GM10266 (cell line): ENCODE measurements around the gene PAX2.
A peak's percentile ranks its signal among the peaks of the same experiment; 100 is the strongest.

ENCODE experiments used
- DNase-seq: peaks from one replicate; pipeline ENCODE4 v3.0.0; 2012; ENCODE audit errors: extremely low spot score
- TF ChIP-seq, protein P1 (sequence below): IDR thresholded peaks from 2 replicates; pipeline ENCODE4 v1.5.1; 2012; ENCODE audit warnings: mild to moderate bottlenecking, low read depth; ENCODE audit not compliant: control insufficient read depth, insufficient read depth; ENCODE audit errors: missing control alignments

Gene PAX2

GRCh38 chr10:100747456-100748230 is 2.3 kb downstream of the PAX2 start:
- no peak for DNase-seq

DNA sequence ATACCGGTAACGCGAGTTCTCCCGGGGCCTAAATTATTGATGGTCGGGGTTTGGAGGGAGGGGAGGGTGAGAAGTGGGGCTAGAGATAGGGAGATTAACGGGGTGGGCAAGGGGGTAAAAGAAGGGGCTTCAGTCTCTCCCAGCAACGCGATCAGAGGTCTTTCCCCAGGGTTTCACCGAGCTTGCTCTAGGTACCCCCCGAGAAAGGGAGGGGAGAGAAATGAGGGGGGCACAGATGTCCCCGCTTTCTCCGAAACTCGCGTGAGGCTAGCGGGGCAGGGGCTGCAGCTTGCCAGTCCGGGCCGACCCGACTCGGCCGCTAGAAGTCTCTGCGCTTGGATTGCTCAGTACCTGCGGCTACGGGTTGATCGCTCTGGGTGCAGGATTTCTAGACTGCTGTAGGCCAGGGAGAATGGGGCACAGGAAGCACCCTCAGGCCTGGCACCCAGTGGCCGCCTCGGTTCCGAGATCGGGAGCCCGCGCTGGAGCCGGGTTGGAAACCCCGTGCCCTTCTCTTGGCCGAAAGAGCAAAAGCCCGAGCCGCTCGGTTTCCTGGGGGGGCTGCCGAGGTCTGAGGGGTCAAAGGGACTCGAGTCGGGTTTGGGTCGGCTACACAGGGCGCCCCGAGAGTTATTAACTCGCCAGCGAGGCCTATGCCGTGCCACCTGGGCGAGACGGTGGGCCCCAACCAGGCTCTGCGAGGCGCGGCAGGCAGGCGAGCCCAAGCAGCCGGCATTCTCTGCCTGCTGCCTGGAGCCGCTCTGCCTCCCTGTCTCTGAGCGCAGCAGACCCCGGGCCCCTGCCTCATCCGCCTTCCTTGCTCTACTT is 3.1 kb downstream of the PAX2 start:
- DNase-seq = peak; percentile 24
- TF ChIP-seq, protein P1, sequence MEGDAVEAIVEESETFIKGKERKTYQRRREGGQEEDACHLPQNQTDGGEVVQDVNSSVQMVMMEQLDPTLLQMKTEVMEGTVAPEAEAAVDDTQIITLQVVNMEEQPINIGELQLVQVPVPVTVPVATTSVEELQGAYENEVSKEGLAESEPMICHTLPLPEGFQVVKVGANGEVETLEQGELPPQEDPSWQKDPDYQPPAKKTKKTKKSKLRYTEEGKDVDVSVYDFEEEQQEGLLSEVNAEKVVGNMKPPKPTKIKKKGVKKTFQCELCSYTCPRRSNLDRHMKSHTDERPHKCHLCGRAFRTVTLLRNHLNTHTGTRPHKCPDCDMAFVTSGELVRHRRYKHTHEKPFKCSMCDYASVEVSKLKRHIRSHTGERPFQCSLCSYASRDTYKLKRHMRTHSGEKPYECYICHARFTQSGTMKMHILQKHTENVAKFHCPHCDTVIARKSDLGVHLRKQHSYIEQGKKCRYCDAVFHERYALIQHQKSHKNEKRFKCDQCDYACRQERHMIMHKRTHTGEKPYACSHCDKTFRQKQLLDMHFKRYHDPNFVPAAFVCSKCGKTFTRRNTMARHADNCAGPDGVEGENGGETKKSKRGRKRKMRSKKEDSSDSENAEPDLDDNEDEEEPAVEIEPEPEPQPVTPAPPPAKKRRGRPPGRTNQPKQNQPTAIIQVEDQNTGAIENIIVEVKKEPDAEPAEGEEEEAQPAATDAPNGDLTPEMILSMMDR = no peak

More at GRCh38 chr10:100747456-100748230, 2.3 kb downstream of the PAX2 start:
- TF ChIP-seq, protein P1 = no peak

GRCh38 chr10:100749059-100749308 is 3.6 kb downstream of the PAX2 start:
- TF ChIP-seq, protein P1 = no peak
- no peak for DNase-seq

- TF ChIP-seq, protein P1 = no peak
- peak; percentile 21 for DNase-seq
Measured at GRCh38 chr10:100749309-100750217, 4.2 kb downstream of the PAX2 start.

DNA sequence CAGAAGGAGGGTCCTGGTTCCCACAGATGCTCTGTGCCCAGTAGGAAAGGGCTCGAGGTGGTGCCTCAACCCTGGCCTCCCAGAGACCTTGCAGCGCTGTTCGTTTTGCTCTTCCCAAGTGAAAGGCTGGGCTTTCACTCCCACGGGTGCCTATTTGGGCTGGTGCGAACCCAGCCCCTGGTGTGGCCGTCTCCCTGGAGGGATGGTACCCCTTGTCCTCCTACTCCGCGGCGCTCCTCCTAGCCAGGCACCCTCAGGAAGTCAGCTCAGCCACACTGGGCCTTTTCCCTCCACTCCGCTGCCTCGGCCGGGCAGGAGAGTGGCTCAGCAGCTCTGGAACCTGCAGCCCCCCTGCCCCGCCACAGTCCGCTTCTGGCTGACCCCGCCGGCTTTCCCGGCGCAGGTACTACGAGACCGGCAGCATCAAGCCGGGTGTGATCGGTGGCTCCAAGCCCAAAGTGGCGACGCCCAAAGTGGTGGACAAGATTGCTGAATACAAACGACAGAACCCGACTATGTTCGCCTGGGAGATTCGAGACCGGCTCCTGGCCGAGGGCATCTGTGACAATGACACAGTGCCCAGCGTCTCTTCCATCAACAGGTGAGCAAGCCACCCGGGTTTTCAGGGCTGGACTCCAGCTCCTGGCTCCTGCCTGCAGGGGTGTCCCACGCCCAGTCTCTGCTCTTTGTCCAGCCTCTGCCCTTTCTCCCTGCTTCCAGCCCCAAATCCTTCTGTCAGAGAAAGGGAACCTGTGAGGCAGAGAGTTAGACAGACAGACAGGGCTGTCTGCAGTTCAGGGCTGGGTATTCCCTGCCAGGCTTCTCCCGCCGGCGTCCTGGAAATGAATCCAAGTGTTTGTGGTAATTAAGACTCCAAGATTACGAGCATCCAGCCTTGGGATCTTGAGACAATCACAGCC is 5.2 kb downstream of the PAX2 start:
- DNase-seq = no peak
- TF ChIP-seq, protein P1 = no peak

- DNase-seq = no peak
- TF ChIP-seq, protein P1 = no peak
Measured at GRCh38 chr10:100751211-100751933, 6.0 kb downstream of the PAX2 start.
